Mononuclear cell (primary cell): ENCODE data around the gene ARSG. TPM values are rescaled to one million over a fixed set of nuclear protein-coding genes. Genes with fewer than 3 reads are reported as not detected.

Source experiments
- H3K27me3 ChIP-seq: 2 replicates; pipeline ENCODE4 v1.6.0; 2011; ENCODE audit warnings: low read length, control low read depth; ENCODE audit not compliant: insufficient read depth
- H3K4me1 ChIP-seq: 2 replicates; pipeline ENCODE4 v1.5.1; 2011; ENCODE audit warnings: mild to moderate bottlenecking, low read length, control low read depth; ENCODE audit not compliant: insufficient read depth
- H3K4me3 ChIP-seq: 2 replicates; pipeline ENCODE4 v1.5.1; 2011; ENCODE audit warnings: mild to moderate bottlenecking, low read length, moderate library complexity
- H3K9me3 ChIP-seq: 2 replicates; pipeline ENCODE4 v1.5.1; 2011; ENCODE audit warnings: low read depth, mild to moderate bottlenecking, control low read depth, low read length
- total RNA-seq: library from RNA; depleted of rRNA; stranded (reverse); fragments of >200 nt; gene quantifications from one replicate; pipeline ENCODE4 v1.2.3, GENCODE V29; 2012

ARSG gene
- total RNA-seq, 1 donor: 18.5 TPM

- Histone ChIP-seq H3K4me1 (peaks cover 30% of the 10 kb centered on the region), H3K27me3 (no peaks in the 10 kb centered on the region), H3K9me3 (no peaks in the 10 kb centered on the region), H3K4me3 (no peak overlapping the region)
These were observed 88.7 kb downstream of the ARSG start for GRCh38 chr17:68379692-68380677.

- H3K4me3 ChIP-seq: no peak overlapping the region
- peaks cover 30% of the 10 kb centered on the region for H3K4me1 ChIP-seq
- no peaks in the 10 kb centered on the region for H3K9me3 ChIP-seq
- H3K27me3 ChIP-seq: no peaks in the 10 kb centered on the region
These were observed 90.0 kb downstream of the ARSG start for GRCh38 chr17:68381076-68381900.

GRCh38 chr17:68382582-68383085 lies 91.3 kb downstream of the ARSG start:
- Histone ChIP-seq H3K9me3 (no peaks in the 10 kb centered on the region), H3K27me3 (no peaks in the 10 kb centered on the region), H3K4me1 (peaks cover 25% of the 10 kb centered on the region), H3K4me3 (no peak overlapping the region)

DNA sequence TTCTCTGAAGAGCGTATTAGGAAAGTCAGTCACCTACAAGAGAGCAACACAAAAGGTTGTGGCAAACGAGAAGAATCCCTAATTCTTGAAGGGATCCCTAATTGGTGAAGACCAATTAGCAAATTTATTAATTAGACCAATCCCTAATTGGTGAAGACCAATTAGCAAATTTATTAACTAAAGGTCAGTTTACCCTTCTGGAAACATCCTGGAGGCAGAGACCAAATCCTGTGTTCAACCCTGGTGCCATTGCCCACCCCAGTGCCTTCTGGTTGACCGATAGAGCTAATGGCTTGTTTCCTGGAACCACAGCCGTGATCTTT lies 91.8 kb downstream of the ARSG start:
- Histone ChIP-seq H3K9me3 (no peaks in the 10 kb centered on the region), H3K4me1 (peaks cover 20% of the 10 kb centered on the region), H3K4me3 (no peak overlapping the region), H3K27me3 (no peaks in the 10 kb centered on the region)

GRCh38 chr17:68383443-68384321 lies 92.4 kb downstream of the ARSG start:
- Histone ChIP-seq H3K27me3 (no peaks in the 10 kb centered on the region), H3K4me1 (peaks cover 16% of the 10 kb centered on the region), H3K9me3 (no peaks in the 10 kb centered on the region), H3K4me3 (no peak overlapping the region)

DNA sequence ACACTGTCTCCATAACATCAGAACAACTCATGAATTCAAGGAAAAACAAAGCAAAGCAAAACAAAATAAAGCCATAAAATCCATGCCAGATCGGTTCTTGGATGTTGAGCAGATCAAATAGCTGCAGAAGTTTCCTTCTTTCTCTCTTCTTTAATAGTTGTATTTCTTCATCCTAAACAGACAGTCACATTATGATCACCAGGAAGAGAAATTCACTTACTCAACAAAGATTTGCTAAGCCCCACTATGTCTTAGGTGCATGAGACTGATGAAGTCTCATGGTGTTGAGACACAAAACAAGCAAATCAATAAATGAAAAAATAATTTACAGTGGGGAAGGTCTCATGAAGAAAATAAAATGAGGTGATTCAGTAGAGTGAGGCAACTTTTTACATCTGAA lies 93.2 kb downstream of the ARSG start:
- H3K9me3 ChIP-seq: no peaks in the 10 kb centered on the region
- no peak overlapping the region for H3K4me3 ChIP-seq
- no peaks in the 10 kb centered on the region for H3K27me3 ChIP-seq
- H3K4me1 ChIP-seq: peaks cover 16% of the 10 kb centered on the region

- no peak overlapping the region for H3K4me3 ChIP-seq
- no peaks in the 10 kb centered on the region for H3K27me3 ChIP-seq
- H3K9me3 ChIP-seq: no peaks in the 10 kb centered on the region
- H3K4me1 ChIP-seq: peaks cover 16% of the 10 kb centered on the region
These were observed 93.6 kb downstream of the ARSG start for GRCh38 chr17:68384941-68385340.

DNA sequence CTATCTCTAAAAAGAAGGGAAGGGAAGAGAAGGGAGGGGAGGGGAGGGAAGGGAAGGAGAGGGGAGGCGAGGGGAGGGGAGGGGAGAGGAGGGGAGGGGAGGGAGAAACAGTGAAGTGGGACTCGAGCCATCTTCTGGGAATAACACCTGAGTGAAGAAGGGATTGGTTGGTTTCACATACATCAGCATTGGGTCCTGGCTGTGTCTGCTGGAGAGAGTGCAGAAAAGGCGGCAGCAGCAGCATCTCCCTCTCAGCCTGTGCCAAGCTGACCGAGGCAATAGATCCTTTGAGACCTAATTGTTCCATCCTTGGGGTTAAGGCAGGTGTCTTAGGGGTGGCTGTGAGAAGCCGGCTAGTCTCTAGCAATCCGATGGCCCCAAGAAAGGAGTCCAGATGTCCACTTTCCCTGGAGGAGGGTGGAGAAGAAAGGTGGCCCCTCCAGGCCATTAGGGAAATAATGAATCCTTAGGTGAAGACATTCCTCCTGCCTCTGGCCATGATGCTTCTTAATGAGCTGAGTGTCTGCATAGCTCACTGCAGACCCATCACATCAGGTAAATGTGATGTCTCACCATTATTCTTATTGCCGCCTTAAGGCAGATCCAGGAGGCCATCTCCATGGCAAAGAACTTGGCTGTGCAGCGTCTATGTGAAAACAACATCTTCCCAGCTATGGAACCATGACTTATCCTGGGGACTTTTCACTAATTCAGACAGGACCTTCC lies 94.4 kb downstream of the ARSG start:
- H3K4me3 ChIP-seq: no peak overlapping the region
- H3K9me3 ChIP-seq: no peaks in the 10 kb centered on the region
- no peaks in the 10 kb centered on the region for H3K27me3 ChIP-seq
- peaks cover 16% of the 10 kb centered on the region for H3K4me1 ChIP-seq

- Histone ChIP-seq H3K4me3 (no peak overlapping the region), H3K4me1 (peaks cover 16% of the 10 kb centered on the region), H3K9me3 (no peaks in the 10 kb centered on the region), H3K27me3 (no peaks in the 10 kb centered on the region)
These were observed 96.3 kb downstream of the ARSG start for GRCh38 chr17:68387435-68388218.

- peaks cover 6% of the 10 kb centered on the region for H3K4me1 ChIP-seq
- no peaks in the 10 kb centered on the region for H3K27me3 ChIP-seq
- no peak overlapping the region for H3K4me3 ChIP-seq
- H3K9me3 ChIP-seq: no peaks in the 10 kb centered on the region
These were observed 97.7 kb downstream of the ARSG start for GRCh38 chr17:68389041-68389440.

DNA sequence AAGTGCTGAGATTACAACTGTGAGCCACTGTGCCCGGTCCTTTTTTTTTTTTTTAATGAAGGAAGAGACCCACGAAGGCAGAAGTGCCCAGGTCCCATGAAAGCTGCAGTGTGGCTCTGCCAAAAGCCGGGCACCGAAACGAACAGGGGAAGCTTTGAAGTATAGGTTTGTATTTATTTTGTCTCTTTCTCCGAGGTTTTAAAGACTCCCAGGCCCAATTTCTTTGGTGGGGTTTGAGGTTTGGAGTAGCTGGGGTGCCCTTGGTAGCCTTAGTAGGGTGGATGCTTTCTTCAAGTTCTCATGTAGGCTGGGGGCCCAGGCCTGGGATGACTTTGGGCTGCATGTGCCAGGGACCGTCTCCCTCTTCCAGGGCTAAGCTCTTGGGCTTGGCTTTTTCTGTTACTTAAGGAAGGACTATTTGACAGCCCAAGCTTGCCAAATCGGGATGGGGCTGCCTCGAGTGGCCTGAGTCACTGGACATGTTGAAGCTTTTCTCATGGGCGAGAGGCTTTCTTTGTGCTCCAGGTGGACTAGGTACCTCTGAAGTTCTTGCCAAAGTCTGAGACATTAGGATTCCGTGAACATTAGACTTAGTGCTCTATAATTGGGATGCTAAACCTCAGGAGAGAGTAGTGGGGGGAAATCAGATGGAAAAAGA lies 99.7 kb downstream of the ARSG start:
- Histone ChIP-seq H3K4me1 (no peaks in the 10 kb centered on the region), H3K9me3 (no peaks in the 10 kb centered on the region), H3K4me3 (no peak overlapping the region), H3K27me3 (no peaks in the 10 kb centered on the region)

DNA sequence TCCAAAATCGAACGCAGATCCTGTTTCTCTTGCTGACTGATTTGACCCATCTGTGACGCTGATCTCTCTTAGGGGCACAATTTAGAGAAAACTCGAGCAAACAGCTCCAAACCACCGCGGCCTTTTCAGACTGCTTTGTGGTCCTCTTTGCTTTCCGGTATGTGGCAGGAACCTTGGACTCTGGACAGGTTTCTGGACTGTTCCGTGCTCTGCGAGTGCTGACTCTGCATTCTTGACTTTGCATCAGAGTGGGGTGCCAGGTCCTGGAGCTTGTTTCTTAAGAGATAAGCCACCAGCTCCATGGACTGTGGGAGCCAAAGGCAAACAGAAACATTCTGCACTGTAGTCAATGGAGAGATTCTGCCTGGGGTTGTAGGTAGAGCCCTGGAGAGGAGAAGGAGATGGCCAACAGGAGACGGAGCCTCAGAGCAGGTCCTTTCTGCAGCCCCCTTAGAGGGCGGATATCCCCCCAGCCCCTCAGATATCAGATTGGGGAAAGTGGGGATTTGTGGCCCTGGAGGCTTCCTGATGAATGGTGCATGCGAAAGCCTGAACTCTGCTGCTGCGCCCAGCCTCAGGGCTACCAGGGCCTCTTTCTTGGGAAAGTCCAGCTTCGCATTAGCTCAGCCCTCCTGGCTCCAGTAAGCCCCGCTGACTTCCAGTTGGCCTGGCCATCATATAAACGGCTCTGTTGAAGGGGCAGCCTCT lies 100.4 kb downstream of the ARSG start:
- Histone ChIP-seq H3K27me3 (no peaks in the 10 kb centered on the region), H3K9me3 (no peaks in the 10 kb centered on the region), H3K4me3 (no peak overlapping the region), H3K4me1 (peaks cover 1% of the 10 kb centered on the region)
